ENCODE measurements around the gene TUBB2B. TPM values are rescaled to one million over a fixed set of nuclear protein-coding genes. Genes with fewer than 3 reads are reported as not detected.

The TUBB2B gene
- total and polyA plus RNA-seq, 9 donors, result 0.67 to 3.6 (median 1.1) TPM

DNA sequence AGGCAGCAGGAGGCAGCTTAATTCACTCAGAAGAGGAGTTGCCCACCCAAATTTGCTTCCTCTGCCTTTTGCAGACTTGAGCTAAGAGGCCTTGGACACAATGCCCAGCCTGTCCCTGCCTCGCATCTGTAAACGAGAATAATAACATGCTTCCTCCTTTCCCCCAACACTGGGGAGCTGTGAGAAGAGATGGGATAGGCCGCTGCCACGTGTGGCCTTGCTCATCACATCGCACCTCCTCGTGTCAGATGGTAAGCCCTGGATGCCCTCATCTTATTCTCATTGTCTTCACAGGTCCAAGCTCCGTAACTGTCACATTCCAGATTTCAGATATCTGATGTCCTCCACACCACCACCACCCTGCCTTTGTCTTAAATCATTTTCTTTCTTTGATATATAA, 13.1 kb upstream of the TUBB2B start:
- Histone ChIP-seq H3K9me3 (no peaks in the 10 kb centered on the region), H3K4me3 (no peak overlapping the region), H3K27me3 (no peaks in the 10 kb centered on the region), H3K4me1 (ENCODE audit: insufficient read depth) (no peaks in the 10 kb centered on the region), H3K36me3 (no peaks in the 10 kb centered on the region), H3K27ac (no peak overlapping the region)
- no peak for DNase-seq
- intact Hi-C loops (cut with DNase I), result no loop called here
- WGBS, 3 donors, result 60 to 70% (median 64%) methylated on average over 7 of the region's 7 CpGs
- TF ChIP-seq, protein P1, sequence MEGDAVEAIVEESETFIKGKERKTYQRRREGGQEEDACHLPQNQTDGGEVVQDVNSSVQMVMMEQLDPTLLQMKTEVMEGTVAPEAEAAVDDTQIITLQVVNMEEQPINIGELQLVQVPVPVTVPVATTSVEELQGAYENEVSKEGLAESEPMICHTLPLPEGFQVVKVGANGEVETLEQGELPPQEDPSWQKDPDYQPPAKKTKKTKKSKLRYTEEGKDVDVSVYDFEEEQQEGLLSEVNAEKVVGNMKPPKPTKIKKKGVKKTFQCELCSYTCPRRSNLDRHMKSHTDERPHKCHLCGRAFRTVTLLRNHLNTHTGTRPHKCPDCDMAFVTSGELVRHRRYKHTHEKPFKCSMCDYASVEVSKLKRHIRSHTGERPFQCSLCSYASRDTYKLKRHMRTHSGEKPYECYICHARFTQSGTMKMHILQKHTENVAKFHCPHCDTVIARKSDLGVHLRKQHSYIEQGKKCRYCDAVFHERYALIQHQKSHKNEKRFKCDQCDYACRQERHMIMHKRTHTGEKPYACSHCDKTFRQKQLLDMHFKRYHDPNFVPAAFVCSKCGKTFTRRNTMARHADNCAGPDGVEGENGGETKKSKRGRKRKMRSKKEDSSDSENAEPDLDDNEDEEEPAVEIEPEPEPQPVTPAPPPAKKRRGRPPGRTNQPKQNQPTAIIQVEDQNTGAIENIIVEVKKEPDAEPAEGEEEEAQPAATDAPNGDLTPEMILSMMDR (IDR thresholded peaks at IDR 0.05), result no peak
- no peak for TF ChIP-seq EP300 (IDR thresholded peaks at IDR 0.05)

DNA sequence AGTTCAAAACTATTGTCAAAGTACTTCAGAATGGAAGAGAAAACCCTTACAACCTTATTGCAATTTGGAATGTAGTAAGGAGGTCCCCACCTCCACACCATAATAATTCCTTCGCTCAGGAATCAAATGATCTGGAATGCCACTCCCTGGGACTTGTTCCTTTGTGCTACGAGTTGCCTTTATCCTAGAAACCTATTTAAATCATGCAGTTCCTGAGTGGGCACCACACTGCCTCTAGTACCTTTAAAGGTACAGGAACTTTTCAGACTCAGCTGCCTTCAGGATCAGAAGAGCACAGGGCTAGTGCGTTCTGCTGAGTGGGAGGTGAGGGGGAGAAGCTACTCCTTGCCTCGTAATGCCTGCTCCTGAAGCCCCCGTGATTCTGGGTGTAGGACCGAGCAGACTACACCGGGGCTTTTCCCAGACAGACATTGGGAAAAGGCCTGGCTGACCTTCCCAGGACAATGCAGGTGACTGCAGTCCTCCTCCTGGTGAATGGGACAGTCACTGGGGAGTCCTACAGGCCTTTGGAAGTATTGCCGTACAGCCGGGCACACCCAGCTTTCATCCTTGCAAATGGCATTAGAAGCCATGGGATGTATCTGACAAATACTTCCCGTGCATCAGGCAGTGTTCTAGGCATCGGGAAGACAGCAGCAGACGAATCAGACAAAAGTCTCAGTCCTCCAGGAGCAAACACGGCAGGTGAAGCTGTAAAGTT, 11.8 kb upstream of the TUBB2B start:
- Histone ChIP-seq H3K36me3 (no peaks in the 10 kb centered on the region), H3K4me1 (ENCODE audit: insufficient read depth) (no peaks in the 10 kb centered on the region), H3K4me3 (no peak overlapping the region), H3K27ac (no peak overlapping the region), H3K9me3 (no peaks in the 10 kb centered on the region), H3K27me3 (no peaks in the 10 kb centered on the region)
- intact Hi-C loops (cut with DNase I), result no loop called here
- DNase-seq, result no peak
- TF ChIP-seq POLR2A (IDR thresholded peaks at IDR 0.05), result no peak
- TF ChIP-seq, protein P1 (IDR thresholded peaks at IDR 0.05), result no peak
- TF ChIP-seq EP300 (IDR thresholded peaks at IDR 0.05), result no peak
- WGBS, 3 donors, result 67 to 79% (median 69%) methylated on average over 13 of the region's 13 CpGs

DNA sequence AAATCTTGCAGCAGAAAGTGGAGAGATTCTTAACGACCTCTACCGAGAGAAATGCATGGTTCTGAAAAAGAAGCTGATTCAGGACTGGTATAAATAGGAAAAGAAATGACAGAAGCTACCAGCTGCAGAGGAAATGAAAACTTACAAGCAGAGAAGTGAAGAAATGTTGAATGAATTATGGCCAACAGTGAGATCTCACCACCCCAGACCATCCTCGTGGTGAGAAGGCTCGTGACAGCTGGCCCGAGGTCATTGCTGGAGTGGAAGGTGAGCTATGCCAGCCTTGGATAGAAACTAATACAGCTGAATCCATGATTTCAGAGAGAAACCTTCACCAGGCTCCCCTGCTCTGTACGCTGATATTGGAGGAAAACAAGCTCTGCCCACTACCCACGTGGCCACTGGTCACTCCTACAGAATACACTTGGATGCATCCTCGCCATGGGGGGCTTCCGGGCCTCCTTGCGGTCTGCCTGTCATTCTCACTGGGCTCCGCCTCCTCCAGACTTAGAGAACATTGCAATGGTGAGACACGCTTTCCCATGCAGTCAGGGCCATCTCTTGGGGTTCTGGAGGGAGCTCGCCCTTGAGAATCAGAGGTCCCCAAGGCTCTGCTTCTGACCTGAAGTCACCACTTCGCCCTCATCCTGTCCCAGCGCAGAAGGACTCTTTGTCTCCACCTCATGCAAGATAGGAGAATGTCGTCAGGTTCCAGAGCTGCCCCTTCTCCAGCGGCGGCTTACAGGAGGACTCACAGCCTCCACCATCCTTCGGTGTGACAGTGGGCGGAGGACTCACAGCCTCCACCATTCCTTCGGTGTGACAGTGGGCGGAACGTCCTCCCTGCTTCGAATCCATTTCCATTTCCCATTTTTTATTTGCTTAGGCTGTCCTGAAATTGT, 10.6 kb upstream of the TUBB2B start:
- intact Hi-C loops (cut with DNase I), result no loop called here
- Histone ChIP-seq H3K27ac (no peak overlapping the region), H3K4me1 (ENCODE audit: insufficient read depth) (no peaks in the 10 kb centered on the region), H3K4me3 (no peak overlapping the region), H3K9me3 (no peaks in the 10 kb centered on the region), H3K36me3 (no peaks in the 10 kb centered on the region), H3K27me3 (no peaks in the 10 kb centered on the region)
- 66 to 76% (median 67%) methylated on average over 24 of the region's 24 CpGs for WGBS, 3 donors
- no peak for DNase-seq
- TF ChIP-seq EP300 (IDR thresholded peaks at IDR 0.05), result no peak
- TF ChIP-seq POLR2A (IDR thresholded peaks at IDR 0.05), result no peak
- TF ChIP-seq, protein P1 (IDR thresholded peaks at IDR 0.05), result no peak

DNA sequence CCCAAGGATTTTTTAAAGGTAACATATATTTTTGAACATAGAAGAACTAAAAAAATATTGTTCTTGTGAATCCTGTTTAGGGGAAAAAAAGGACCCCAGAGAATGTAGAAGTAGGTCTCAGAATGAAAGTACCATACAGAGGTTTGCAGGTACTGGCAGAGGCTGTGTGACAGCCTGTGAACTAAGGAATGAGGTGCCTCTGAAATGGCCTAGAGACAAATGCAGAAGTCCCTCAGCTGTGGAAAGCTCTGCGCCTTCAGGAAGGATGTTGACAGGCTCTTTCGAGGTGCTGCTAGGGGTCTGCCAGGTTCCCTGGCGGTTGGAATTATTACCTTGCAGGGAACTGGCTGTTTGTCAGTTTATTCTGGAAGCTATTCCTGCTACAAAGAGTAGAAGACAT, 8.6 kb upstream of the TUBB2B start:
- 81 to 90% (median 86%) methylated on average over 3 of the region's 3 CpGs for WGBS, 3 donors
- no peak overlapping the region for H3K27ac ChIP-seq
- H3K27me3 ChIP-seq, result no peaks in the 10 kb centered on the region
- H3K4me3 ChIP-seq, result no peak overlapping the region
- intact Hi-C loops (cut with DNase I), result no loop called here
- H3K4me1 ChIP-seq (ENCODE audit: insufficient read depth), result peaks cover 4% of the 10 kb centered on the region
- no peak for DNase-seq
- TF ChIP-seq, protein P1 (IDR thresholded peaks at IDR 0.05), result no peak
- TF ChIP-seq EP300 (IDR thresholded peaks at IDR 0.05) (no peak), POLR2A (IDR thresholded peaks at IDR 0.05) (no peak)
- H3K36me3 ChIP-seq, result no peaks in the 10 kb centered on the region
- H3K9me3 ChIP-seq, result no peaks in the 10 kb centered on the region
